OCI-M1 (cell line): ENCODE data around the gene SRGAP3.
A peak's percentile ranks its signal among the peaks of the same experiment; 100 is the strongest.
"Not testable (repeated sequence)": the region's sequence is repeated elsewhere in the genome, so short reads cannot be mapped to it uniquely, and the experiment has no call there.

Experiments used
- DNase-seq: peaks from one replicate; lab custom pipeline; 2025; lab: John Stamatoyannopoulos, UW

Gene SRGAP3

DNA sequence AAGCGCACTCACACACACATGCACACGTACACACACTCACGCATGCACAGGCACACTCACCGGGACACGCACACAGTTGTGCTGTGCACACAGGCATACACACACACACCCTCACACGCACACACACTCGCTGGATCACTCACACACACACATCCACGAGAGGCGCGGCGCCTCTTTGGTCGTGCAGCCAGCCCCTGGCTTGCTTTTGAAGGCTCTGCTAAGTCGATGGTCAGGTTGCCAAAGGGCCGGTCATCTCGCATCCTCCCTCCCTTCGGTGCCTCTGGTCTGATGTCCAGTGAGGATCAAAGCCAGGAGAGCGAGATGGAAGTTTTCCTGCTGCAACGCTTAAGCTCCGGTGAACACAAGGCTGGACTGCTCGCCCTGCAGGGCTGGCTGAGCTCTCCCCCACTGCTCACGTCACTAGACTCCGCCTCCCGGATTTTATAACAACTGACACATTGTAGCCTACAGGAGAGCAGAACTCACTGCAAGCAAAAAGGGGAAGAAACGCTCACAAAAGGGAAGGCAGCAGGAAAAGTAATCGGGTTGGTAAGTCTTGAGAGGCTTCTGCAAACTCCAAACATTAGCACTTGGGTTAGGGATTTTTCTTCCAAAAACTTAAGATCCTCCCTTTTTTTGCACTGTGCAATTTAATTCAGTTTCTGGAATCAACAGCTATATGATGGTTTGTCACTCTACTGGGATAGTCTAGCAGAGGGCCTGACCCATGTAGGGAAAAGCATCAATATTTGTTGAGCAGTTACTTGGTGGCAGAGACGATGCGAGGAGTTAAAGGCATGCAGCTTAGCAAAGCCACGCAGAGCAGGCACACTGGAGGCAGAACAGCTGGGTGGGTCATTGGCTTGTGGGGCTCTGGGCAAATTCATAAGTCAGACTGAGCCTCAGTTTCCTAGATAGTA lies at the start of gene SRGAP3:
Gene SRGAP3 (minus strand): TSS at position 374 of the 920 bp plus-strand sequence. CDS start 695 bp downstream, outside the sequence.
- peak; percentile 97 for DNase-seq

DNA sequence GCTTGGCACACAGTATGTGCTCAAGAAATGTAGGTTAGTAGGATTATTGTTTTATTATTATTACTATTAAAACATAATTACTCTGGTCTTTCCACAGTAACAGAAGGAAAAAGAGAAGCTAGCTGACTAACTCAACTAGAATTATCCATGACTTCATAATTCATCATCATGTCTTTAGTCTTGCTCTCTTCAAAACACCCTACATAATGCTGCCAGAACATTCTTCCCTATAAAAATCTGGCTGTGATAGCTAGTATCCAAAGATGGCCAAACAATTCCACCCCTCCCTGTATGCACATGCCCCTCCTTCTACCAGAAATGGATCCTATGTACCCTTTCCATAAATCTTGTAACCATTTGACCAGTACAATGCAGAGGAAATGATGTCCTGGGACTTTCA lies 48.8 kb upstream of the SRGAP3 start:
- no peak for DNase-seq

DNA sequence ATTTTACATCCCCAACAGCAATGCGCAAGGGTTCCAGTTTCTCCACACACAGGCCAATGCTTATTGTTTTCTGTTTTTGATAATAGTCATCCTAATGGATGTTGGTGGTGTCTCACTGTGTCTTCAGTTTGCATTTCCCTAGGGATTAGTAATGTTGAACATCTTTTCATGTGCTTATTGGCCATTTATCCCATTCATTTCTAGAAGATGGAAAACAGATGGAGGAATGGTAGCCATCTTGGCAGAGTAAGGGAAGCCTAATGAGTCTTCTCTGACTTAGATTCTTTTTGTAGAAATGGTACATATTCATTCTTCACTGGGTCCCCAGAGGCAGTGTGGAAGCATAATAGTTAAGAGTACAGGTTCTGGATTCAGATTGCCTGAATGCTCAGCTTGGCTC lies 46.8 kb upstream of the SRGAP3 start:
- no peak for DNase-seq

DNA sequence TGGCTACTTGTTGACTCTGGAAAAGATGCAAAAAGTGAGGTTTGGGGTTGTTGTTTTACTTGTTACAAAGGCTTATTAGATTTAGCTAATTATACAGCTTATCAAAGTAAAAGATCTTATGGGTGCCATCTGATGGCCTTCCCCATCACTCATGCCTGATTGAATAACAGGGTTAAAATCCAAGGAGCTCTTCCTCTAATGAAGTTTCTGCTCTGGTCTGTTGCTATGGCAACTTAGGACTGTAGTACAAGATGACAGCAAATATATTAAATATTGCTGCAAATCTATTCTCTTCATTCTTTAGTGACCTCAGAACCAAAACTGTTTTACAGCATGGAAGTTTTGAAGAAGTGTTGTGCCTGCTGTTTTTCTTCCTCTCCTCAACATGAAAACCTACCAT lies 45.6 kb upstream of the SRGAP3 start:
- DNase-seq, result no peak

DNA sequence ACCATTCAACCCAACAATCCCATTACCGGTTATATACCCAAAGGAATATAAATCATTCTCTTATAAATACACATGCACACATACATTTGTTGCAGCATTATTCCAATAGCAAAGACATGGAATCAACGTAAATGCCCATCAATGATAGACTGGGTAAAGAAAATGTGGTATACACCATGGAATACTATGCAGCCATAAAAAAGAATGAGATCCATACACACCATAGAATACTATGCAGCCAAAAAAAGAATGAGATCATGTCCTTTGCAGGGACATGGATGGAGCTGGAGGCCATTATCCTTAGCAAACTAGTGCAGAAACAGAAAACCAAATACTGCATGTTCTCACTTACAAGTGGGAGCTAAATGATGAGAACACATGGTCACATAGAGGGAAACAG lies 44.5 kb upstream of the SRGAP3 start:
- not testable (repeated sequence) for DNase-seq

DNA sequence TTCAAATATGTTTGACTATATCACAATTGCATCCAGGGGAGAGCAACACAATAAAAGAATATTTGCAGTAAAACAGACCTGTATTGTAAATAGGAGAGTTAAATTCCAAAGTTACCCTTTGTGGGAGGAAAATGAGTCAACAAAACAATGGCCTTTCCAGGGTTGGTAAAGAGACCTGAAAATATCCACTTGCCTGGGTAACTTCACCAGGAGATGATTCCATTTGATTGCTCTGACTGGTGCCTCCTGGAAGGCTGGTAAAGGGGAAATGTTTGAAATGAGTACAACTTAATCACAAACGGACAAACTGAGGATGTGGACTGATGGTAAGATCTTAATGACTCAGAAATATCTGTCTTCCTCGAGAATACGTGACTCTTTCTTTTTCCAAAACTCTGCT lies 43.6 kb upstream of the SRGAP3 start:
- no peak for DNase-seq

DNA sequence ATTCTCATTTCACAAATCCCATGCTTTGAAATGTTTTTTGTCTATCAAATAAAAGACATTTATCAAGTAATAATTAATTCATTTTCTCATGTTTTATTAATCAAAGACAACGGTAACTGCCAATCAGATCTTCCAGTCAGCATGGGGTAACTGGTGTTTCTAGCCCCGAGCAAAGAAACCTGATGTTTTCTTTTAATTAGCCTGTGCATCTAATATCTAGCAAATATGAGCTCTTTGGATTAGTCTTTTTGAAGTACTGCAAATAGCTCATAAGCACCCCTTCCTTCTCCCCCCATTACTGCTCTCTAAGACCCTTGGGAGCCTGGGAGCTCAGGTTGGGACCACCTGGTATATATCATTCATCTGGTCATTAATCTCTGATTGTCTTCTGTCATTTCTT lies 43.1 kb upstream of the SRGAP3 start:
- no peak for DNase-seq

DNA sequence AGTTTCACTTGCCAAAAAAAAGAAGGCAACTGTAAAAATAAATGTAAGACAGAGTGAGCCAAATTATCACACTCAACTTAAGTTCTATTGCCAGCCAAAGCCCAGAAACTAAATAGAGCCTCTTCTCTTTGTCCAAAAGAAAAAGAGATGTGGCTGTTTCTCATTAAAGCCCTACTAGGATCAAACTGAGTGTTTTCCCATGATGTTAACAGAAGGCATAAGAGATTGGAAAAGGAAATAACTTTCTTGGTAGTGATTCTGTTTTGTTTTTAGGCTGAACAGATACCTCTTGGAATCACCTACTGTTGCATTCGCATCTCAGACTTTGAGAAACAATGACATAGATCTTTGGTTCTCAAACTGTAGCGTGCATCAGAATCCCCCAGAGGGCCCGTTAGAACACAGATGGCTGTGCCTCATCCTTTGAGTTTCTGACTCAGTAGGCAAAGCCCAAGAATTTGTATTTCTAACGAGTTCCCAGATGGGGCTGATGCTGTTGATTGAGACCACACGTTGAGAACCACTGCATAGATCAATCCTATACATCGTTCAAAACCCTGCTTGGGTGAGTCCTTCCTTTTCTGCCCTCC lies 42.5 kb upstream of the SRGAP3 start:
- no peak for DNase-seq

DNA sequence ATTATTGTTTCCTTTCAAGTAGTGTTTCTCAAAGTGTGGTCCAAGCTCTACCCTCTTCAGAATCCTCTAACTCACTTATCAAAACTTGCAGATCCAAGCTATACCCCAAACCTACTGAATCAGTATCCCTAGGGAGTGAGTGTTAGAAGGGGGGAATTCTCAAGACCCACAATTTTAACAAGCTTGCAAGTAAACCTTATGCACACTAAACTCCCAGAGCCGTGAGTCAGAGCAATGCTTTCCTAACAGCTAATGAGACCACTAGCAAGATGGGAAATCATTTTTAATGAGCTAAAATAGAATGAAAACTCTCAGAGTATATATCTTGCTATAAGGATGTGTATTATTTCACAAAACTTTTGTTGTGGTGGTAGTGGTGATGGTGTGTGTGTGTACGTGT lies 41.1 kb upstream of the SRGAP3 start:
- DNase-seq, result no peak

DNA sequence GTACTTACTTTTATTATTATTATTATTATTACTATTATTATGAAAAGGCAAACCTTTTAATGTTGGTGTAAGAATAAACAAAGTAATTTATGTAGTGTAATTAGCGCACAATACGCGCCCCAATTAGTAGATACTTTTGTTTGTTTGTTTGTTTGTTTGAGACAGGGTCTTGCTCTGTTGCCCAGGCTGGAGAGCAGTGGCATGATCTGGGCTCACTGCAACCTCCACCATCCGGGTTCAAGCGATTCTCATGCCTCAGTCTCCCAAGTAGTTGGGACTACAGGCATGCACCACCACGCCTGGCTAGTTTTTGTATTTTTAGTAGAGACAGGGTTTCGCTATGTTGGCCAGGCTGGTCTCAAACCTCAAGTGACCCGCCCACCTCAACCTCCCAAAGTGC lies 32.1 kb upstream of the SRGAP3 start:
- DNase-seq, result not testable (repeated sequence)

DNA sequence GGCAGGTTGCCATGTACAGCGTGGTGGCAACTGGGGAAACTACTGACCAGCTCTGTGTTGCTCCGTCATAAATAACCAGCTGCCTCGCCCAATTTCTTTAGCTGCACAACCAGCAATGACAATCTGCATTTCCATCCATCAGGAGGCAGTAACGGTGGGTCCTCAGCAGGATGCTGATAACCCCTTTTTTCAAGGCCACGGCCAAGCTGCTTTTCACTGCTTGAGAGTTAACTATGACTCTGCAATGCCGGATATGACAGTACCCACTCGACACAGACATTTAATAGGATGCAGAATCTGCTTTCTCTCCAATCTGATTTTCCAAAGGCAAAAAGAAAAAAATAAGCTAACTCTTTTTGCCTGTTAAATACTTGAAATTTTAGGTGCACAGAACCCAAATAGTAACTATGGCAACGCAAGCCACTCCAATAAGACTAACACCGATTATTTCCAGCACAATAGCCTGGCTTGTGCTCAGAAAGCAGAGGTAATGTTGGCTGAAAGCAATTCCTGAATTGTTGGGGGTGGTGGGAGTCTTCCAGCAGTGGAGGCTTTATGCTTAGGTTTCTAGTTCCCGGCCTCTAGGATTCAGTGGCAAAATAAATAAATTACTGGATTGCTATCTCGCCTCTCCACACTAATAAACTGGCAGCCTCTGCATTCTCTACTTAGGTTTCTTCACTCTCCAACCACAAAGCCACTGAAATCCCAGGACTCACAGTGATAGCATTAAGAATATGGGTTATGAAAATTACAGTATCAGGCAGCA lies 31.2 kb upstream of the SRGAP3 start:
- no peak for DNase-seq

DNA sequence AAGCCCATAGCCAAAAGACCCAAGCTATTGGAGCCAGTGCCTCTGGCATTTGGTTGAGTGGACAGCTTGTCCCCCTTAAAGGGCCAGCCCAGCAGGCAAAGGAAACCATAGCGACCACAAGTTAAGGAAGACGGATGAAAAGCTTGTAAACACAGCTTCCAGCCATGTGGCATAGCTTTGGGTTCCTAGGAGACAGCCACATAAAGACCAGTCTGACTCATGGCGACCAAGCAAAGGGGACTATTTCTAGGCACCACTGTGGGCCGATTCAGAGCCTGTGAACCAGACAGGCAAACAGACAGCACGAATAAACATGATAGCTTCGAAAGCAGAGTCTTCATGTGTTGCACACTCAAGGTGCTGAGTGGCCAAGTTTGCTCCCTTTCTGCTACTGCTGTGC lies 30.5 kb upstream of the SRGAP3 start:
- no peak for DNase-seq

DNA sequence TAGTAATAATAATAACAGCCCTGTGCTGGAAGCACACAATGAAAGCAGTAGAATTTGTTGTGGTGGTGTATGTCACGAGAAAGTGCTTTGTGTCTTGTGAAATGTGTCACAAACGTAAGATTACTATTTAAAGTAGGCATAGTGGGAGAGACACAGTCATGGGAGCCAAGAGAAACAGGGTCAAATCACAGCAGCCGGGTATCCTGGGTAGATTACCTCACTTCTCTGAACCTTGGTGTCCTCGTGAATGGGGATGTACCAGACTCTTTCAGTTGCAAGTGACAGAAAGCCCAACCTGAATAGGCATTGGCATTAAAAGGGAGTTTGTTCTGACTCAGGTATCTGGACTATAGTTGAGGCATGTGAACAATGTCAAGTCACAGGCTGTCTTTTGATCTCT lies 29.1 kb upstream of the SRGAP3 start:
- no peak for DNase-seq

DNA sequence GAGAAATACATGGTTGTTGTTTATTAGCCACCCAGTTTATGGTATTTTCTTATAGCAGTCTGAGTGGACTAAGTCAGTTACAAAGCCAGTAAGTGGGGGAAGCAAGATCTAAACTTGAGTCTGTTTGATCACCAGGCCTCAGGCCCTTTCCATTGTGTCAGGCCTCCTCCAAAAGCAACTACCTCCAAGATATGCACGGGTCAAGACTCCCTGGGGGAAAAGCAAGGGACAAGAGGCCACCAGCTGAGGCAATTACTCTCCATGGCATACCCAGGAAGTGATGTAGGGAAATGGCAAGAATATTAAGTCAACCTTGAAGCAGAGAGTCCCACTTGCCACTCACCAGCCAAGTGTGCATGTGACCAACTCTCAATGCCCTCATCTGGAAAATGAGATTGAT lies 28.6 kb upstream of the SRGAP3 start:
- no peak for DNase-seq

DNA sequence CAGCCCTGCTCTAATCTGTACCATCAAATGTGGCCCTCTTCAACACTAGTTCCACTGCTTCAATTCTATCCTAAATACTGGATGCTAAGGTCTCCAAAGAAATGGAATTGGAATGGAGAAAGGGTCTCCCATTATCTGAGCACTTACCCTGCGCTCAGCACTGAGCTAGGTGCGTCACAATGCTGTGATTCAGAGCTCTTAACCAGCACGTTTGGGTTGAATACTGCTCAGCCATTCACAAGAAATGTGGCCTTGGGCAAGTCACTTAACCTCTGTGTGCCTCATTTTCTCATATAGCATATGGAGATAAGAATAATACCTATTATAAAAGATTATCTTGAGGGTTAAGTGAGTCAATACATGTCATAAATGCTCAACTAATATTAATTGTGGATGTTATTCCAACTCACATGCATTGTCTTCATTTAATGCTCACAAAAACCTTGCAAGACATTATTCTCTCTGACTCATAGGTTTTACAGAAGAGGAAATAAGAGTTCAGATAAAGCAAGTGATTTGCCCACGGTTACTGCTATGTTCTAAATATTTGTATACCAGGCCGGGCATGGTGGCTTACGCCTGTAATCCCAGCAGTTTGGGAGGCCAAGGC lies 27.4 kb upstream of the SRGAP3 start:
- DNase-seq, result no peak

DNA sequence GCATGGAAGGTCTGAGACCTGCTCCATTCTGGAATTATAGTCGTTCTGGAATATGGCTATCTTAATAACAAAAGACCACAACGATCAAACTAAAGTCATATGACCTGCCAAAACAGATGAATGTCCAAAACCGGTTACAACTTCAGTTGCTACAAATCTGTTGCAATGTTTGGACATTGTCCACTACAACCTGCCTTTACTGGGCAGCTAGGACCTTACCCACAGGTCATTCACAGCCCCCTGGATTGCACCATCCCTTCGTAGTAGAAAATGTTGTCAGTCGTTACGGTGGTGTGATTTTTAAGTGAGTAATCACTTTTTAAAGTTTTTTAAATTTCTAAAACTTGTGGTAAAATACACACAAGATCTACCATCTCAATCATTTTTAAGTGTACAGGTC lies 22.5 kb upstream of the SRGAP3 start:
- DNase-seq, result no peak

DNA sequence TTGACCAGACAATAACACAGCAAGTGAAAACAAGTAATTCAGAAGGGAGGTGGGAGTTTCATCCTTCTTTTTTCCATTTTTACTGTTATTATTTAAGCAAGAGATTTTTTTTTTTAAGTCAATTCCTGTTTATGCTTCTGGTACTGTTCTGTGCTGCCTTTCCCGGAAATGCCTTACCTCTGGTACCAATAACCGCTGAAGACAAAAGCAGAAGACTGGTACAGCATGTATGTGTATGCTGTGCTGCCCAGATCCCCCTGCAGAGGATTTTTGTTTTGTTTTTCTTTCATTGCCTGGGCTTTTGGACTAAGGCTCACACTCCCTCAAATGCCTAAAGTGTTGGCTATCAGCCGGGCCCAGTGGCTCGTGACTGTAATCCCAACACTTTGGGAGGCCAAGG lies 21.3 kb upstream of the SRGAP3 start:
- no peak for DNase-seq

DNA sequence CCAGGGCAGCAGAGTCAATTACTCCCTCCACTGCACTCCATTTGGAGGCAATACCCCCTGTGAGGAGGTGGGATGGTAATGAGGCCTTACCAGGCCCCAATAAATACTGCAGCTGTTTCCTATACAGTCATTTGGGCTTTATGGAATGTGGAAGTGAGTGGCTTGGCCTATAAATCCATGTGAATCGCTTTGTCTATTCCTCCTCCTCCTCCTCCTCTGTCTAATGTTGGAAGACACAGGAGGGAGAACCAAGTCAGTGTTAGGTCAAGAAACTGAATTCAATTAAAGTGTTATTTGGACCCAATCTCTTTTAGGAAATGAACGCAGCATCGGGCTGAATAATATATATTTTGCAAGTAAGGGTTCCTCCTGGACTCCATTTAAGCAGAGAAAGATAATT lies 17.3 kb upstream of the SRGAP3 start:
- no peak for DNase-seq

DNA sequence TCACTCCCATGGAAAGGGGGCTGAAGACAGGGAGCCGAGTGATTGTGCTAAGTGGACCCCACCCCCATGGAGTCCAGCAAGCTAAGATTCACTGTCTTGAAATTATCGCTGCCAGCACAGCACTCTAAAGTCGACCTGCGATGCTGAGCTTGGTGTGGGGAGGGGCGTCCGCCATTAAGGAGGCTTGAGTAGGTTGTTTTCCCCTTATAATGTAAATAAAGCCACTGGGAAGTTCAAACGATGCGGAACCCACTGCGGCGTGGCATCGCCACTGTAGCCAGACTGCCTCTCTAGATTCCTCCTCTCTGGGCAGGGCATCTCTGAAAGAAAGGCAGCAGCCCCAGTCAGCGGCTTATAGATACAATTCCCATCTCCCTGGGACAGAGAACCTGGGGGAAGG lies 10.9 kb upstream of the SRGAP3 start:
- no peak for DNase-seq

DNA sequence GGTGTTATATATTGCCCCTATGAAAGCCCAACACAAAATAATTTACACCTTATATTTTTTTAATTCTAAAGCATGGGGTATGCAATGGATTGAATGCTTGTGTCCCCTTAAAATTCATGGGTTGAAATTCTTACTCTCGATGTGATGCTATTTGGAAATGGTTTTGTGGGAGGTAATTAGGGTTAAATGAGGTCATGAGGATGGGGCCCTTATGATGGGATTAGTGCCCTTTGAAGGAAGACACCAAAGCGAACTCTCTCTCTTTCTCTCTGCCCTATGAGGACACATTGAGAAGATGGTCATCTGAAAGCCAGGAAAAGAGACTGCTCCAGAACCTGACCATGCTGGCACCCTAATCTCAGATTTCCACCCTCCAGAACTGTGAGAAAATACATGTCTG lies 7.6 kb upstream of the SRGAP3 start:
- DNase-seq, result no peak

DNA sequence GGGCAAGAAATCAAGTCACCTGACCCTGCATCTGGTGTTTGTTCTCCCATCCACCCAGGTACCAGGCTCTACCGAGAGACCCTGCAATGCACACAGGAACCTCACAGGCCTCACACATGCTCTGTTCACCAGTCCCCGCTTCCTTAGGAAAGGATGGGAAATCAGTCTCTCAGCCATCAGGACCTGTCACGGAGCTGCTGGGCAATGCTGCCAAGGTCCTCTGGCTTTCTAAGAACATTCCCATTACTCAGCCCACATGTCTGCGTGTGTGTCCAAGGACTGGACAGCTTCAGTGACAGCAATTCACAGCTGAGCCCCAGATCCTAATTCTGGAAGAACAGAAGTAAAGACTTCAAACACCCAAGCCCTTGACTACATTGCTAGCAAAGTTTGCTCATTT lies 6.5 kb upstream of the SRGAP3 start:
- no peak for DNase-seq

DNA sequence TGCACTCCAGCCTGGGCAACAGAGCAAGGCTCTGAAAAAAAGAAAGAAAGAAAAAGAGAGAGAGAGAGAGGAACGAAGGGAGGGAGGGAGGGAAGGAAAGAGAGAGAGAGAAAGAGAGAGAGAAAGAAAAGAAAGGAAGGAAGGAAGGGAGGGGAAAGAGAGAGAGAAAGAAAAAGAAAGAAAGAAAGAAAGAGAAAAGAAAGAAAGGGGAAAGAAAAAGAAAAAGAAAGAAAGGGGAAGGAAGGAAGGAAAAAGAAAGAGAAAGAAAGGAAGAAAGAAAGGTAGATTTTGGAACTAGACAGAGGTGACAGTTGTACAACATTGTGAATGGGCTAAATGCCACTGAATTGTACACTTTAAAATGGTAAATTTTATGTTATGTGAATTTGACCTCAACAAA lies 5.3 kb upstream of the SRGAP3 start:
- no peak for DNase-seq

DNA sequence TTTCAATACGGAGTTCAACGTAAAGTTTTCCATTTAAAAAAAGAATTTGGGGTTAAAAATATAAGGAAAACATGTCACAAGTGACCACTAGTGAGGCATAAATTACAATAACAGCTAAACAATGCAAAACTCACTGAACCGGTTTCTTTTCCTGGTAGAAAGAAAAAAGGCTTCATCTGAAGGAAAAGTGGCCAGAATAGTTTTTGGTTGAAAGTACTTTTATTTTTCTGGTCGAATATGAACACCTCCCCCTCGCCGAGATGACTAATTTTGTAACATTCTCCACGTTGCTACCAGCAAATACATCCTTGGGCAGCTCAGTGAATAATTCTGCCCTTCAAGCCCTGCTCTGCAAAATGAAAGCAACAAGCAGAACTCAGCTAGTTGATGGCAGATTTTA lies 3.9 kb upstream of the SRGAP3 start:
- no peak for DNase-seq
